SK-N-SH treated with all-trans-retinoic acid at 6 μM for 48 hours (cell line): ENCODE data around the gene IP6K2.

ENCODE experiments used
- BACH2 ChIP-seq: fragments of 250-450 bp; sonication (Bioruptor Pico); IDR thresholded peaks from 2 replicates; pipeline ENCODE4 v1.9.0; 2021; ENCODE audit warnings: mild to moderate bottlenecking, borderline replicate concordance
- CSDC2 ChIP-seq: fragments of 250-450 bp; sonication (Bioruptor Pico); IDR thresholded peaks from 2 replicates; pipeline ENCODE4 v1.5.0; 2020; ENCODE audit warnings: mild to moderate bottlenecking, moderate library complexity
- GLIS3 ChIP-seq: fragments of 250-450 bp; sonication (Bioruptor Pico); IDR thresholded peaks from 2 replicates; pipeline ENCODE4 v1.5.0; 2020; ENCODE audit warnings: mild to moderate bottlenecking, moderate library complexity
- OSR1 ChIP-seq: fragments of 250-450 bp; sonication (Bioruptor Pico); IDR thresholded peaks from 2 replicates; pipeline ENCODE4 v1.8.0; 2022; ENCODE audit warnings: moderate library complexity, mild to moderate bottlenecking, inconsistent platforms
- PATZ1 ChIP-seq: fragments of 250-450 bp; sonication (Bioruptor Pico); IDR thresholded peaks from 2 replicates; pipeline ENCODE4 v1.8.0; 2020; ENCODE audit warnings: mild to moderate bottlenecking, moderate library complexity, borderline replicate concordance
- RARB ChIP-seq: fragments of 250-450 bp; sonication (Bioruptor Pico); IDR thresholded peaks from 2 replicates; pipeline ENCODE4 v1.8.0; 2021; ENCODE audit warnings: mild to moderate bottlenecking, moderate library complexity
- TOX ChIP-seq: fragments of 250-450 bp; sonication (Bioruptor Pico); IDR thresholded peaks from 2 replicates; pipeline ENCODE4 v1.8.0; 2021; ENCODE audit warnings: mild to moderate bottlenecking, moderate library complexity, borderline replicate concordance
- ZFP3 ChIP-seq: fragments of 250-450 bp; sonication (Bioruptor Pico); IDR thresholded peaks from 2 replicates; pipeline ENCODE4 v1.5.0; 2020; ENCODE audit warnings: mild to moderate bottlenecking, moderate library complexity
- ZFP30 ChIP-seq: fragments of 450-650 bp; formaldehyde crosslinking; IDR thresholded peaks from 2 replicates; pipeline ENCODE4 v1.5.0; 2022; ENCODE audit warnings: mild to moderate bottlenecking, moderate library complexity
- ZNF70 ChIP-seq: fragments of 450-650 bp; formaldehyde crosslinking; IDR thresholded peaks from 2 replicates; pipeline ENCODE4 v1.5.0; 2020; ENCODE audit warnings: mild to moderate bottlenecking, moderate library complexity
- ZNF8 ChIP-seq: fragments of 450-650 bp; formaldehyde crosslinking; IDR thresholded peaks from 2 replicates; pipeline ENCODE4 v1.5.0; 2020; ENCODE audit warnings: mild to moderate bottlenecking, moderate library complexity

- no peak for TF ChIP-seq ZNF8 (CRISPR knock-in tag)
- no peak for TF ChIP-seq GLIS3 (CRISPR knock-in tag)
- TF ChIP-seq RARB = no peak
- no peak for TF ChIP-seq PATZ1 (CRISPR knock-in tag)
- no peak for TF ChIP-seq ZFP30 (CRISPR knock-in tag)
- TF ChIP-seq ZNF70 (CRISPR knock-in tag) = no peak
- TF ChIP-seq BACH2 = no peak
- no peak for TF ChIP-seq CSDC2 (CRISPR knock-in tag)
- TF ChIP-seq ZFP3 (CRISPR knock-in tag) = no peak
- no peak for TF ChIP-seq TOX (CRISPR knock-in tag)
- TF ChIP-seq OSR1 (CRISPR knock-in tag) = no peak
Measured at GRCh38 chr3:48681974-48682610, 34.9 kb downstream of the IP6K2 start.
